NCI-H2196 (cell line): ENCODE results near the gene CTXN1.

Source experiments
- DNase-seq: peaks from one replicate; lab custom pipeline; 2025; ENCODE audit not compliant: unreplicated experiment; lab: John Stamatoyannopoulos, UW

The CTXN1 gene

GRCh38 chr19:7915250-7916102, 10.5 kb downstream of the CTXN1 start:
- DNase-seq: no peak

DNA sequence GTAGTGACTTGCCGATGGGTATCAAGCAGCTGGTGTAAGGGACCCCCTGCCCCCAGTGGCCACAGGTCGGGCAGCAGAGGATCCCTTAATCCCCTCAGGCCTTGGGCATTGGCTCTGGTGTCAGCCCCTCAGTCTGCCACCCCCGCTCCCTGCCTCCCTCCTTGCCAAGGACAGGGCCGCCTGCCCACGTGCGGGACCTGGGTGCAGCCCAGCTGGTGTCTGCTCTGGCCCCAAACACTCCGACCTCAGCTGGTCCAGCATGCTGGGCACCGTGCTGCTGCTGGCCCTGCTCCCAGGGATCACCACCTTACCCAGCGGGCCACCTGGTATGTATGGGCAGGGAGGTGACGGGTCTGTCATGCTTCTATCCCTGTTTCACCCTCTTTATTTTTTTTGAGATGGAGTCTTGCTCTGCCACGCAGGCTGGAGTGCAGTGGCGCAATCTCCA, 11.3 kb downstream of the CTXN1 start, which contains the start of gene TGFBR3L:
Gene TGFBR3L, plus strand, starts transcription at position 233 of the 448 bp plus-strand sequence.
- no peak for DNase-seq

GRCh38 chr19:7914099-7914498, 11.8 kb downstream of the CTXN1 start:
- DNase-seq: no peak

DNA sequence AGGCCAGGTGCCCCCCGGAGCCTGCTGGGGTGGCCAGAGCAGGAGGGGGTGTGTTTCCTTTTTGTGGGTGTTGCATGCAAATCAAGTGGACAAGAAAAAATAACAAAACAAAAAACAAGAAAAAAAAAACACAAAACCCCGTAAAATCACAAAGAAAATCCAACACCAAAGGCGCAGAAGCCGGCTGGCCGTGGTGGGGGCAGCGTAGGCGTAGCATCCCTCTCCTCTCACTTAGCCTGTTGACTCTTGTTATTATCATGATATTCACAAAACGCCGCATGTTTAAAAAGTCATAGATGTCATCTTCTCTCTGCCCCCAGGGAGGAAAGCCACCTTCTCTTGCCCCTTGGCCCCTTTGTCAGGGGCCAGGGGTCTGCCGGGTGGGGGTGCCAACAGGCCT, 12.3 kb downstream of the CTXN1 start:
- DNase-seq: no peak

GRCh38 chr19:7912697-7913564, 13.0 kb downstream of the CTXN1 start:
- DNase-seq: no peak

DNA sequence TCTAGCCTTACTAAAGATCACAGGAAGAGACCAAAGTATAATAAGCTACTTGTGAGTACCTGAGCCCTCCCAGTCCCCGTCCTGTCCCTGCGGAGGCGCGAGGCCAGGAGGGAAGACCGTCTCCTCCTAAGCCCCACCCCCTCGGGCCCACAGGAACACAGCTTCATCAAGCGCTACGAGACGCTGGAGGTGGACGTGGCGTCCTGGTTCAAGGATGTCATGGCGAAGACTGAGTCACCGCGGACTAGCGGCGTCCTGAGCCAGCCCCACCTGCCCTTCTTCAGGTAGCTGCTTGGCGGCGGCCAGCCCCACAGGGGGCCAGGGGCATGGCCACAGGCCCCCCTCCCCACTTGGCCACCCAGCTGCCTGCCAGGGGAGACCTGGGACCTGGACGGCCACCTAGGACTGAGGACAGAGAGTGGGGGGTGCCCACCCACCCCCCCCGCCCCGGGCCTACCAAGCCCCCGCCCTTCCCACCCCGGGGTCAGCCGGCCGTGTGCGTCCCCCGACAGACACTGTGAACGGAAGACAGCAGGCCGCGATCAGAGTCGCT, 13.7 kb downstream of the CTXN1 start:
- DNase-seq: no peak

GRCh38 chr19:7911508-7912143, 14.3 kb downstream of the CTXN1 start:
- DNase-seq: no peak

DNA sequence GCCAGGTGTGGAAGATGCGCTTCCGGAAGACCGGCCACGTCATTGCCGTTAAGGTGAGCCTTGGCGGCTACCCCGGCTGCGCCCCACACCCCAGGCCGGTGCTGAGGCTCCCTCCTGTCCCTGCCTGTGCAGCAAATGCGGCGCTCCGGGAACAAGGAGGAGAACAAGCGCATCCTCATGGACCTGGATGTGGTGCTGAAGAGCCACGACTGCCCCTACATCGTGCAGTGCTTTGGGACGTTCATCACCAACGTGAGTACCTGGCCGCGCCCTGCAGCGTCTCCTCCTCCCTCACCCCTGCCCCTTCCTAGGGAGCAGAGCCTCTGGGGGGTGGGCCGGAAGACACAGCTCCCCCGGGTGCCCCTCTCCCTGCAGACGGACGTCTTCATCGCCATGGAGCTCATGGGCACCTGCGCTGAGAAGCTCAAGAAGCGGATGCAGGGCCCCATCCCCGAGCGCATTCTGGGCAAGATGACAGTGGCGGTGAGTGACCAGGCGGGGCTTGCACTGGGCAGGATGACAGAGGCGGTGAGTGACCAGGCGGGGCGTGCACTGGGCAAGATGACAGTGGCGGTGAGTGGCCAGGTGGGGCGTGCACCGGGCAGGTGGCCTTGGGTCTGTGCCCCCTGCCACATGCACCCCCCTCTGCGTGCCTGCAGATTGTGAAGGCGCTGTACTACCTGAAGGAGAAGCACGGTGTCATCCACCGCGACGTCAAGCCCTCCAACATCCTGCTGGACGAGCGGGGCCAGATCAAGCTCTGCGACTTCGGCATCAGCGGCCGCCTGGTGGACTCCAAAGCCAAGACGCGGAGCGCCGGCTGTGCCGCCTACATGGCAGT, 15.4 kb downstream of the CTXN1 start:
- no peak for DNase-seq

DNA sequence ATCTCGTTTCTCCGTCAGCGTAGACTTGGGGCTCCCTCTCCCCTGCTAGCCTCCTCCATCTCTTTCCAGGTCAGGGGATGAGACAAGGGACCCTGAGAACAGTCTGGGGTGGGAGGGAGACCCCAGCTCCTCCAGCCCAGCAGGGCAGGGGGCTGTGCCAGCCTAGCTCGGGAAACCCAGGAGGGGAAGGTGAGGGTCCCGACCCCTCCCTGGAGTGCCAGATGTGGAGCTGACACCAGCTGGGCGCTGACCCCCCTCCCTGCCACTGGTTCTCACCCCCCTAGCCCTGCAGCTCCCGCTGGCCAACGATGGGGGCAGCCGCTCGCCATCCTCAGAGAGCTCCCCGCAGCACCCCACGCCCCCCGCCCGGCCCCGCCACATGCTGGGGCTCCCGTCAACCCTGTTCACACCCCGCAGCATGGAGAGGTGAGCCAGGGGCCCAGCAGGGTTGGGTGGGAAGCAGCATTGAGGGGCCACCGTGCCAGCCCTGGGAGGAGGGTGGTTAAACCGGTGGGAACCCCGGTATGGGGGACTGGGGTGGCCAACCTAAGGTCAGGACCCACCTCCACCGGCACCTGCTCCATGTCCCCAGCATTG, 16.4 kb downstream of the CTXN1 start:
- DNase-seq: no peak

DNA sequence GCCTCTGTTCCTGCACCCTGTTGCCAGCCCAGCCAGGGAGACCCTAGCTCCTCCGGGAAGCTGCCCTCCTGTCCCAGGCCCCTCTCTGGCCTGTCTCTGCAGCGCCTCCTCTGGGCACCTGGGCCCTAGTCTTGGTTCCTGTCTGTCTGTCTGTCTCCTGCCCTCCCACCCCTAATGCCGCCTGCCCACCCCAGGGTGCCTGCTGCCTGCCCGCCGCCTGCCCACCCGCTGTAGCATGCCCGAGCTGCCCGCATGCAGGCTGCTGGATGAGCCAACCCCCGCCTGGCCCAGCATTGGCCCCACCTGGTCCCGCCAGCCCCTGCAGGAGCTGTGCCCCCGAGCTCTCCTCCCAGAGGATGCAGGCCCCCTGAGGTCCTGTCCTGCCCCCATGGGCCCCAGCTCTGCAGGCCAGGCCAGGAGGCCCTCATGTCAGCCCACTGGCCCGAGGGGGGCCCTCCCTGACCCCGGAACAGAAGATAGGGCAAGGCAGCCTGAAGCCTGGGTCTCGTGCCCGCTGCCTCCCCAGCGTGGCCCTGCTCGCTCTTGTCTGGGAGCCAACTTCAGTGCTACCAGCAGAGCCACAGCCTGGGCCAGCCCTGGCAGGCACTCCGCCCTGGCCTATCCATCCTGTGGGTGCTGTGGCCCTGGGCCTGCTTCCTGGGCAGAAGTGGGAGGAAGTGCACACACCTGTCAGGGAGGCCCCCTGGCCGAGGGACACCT, 17.0 kb downstream of the CTXN1 start:
- DNase-seq: no peak

DNA sequence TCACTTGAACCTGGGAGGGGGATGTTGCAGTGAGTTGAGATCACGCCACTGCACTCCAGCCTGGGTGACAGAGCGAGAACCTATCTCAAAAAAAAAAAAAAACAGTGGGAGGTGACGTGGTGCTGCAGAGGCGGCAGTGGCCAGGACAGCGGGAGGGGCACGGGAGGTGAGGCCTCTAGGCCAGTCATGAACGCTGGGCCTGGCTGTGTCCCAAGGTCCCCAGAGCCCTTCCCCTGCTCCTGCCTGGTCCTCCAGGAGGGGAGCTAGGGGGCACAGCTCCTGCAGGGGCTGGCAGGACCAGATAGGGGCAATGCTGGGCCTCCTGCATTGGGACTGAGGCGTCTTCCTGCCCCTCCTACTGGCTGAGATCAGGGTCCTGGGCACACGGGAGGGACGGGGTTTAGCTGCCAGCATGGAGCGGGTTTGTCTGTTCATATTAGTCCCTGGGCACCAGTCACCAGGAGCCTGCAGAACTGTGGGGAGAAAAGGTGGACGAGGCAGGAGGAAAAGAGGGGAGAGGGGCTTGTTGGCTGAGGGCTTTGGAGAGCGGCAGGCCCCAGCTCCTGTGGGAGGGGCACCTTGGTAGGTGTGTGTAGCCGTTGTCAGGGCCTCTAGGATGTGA, 17.7 kb downstream of the CTXN1 start:
- DNase-seq: no peak

- DNase-seq: no peak
These were observed 18.4 kb downstream of the CTXN1 start for GRCh38 chr19:7907544-7907943.

- DNase-seq: no peak
These were observed 18.8 kb downstream of the CTXN1 start for GRCh38 chr19:7907122-7907521.

GRCh38 chr19:7905859-7906258, 20.1 kb downstream of the CTXN1 start:
- DNase-seq: no peak

GRCh38 chr19:7905268-7905667, 20.7 kb downstream of the CTXN1 start:
- no peak for DNase-seq

GRCh38 chr19:7904074-7905020, 21.6 kb downstream of the CTXN1 start:
- DNase-seq: peak; percentile 73

GRCh38 chr19:7903244-7904073, 22.5 kb downstream of the CTXN1 start, which contains the start of gene MAP2K7:
TSS of gene MAP2K7 (plus strand) at chr19:7903877. CDS start at chr19:7903945, 68 bp downstream.
- peak; percentile 100 for DNase-seq
